Esophagus (tissue), 2 donors: Measurements from ENCODE around the gene TMTC1. TPM values are rescaled to one million over a fixed set of nuclear protein-coding genes. Genes with fewer than 3 reads are reported as not detected.
A peak's percentile ranks its signal among the peaks of the same experiment; 100 is the strongest.

ENCODE experiments used
- H3K27ac ChIP-seq, 2 donors: one replicate each; pipeline ENCODE4 v1.5.1; 2013; ENCODE audit warnings: low read depth in 2 of 2, mild to moderate bottlenecking in 2 of 2, inconsistent platforms in 1 of 2, low read length in 1 of 2, moderate library complexity in 1 of 2
- H3K27me3 ChIP-seq, 2 donors: one replicate each; pipeline ENCODE4 v1.6.1; 2013; ENCODE audit warnings: low read length in 2 of 2, control low read depth in 1 of 2, mild to moderate bottlenecking in 1 of 2; ENCODE audit not compliant: insufficient read depth in 2 of 2, control insufficient read depth in 1 of 2
- H3K36me3 ChIP-seq, 2 donors: one replicate each; pipeline ENCODE4 v1.6.1; 2013; ENCODE audit warnings: low read length in 1 of 2; ENCODE audit not compliant: control insufficient read depth in 2 of 2, insufficient read depth in 2 of 2
- H3K4me1 ChIP-seq, 2 donors: one replicate each; pipeline ENCODE4 v1.6.1; 2013; ENCODE audit warnings: low read length in 1 of 2; ENCODE audit not compliant: control insufficient read depth in 2 of 2, insufficient read depth in 2 of 2
- H3K4me3 ChIP-seq, 2 donors: one replicate each; pipeline ENCODE4 v1.5.1; 2013; ENCODE audit warnings: low read length in 2 of 2, mild to moderate bottlenecking in 2 of 2, low read depth in 1 of 2, moderate library complexity in 1 of 2
- H3K9me3 ChIP-seq, 2 donors: one replicate each; pipeline ENCODE4 v1.6.1; 2013; ENCODE audit warnings: mild to moderate bottlenecking in 2 of 2, low read depth in 1 of 2, low read length in 1 of 2, moderate library complexity in 1 of 2; ENCODE audit not compliant: control insufficient read depth in 2 of 2, insufficient read depth in 1 of 2
- WGBS, 2 donors: extraction: QIAGEN DNeasy Blood & Tissue Kit; methylation state at CpG; one replicate each; pipeline ENCODE4 v1.1.7; 2013; 5-methylcytosine and 5-hydroxymethylcytosine counted together
- polyA plus RNA-seq, 2 donors: library from polyadenylated mRNA; stranded (reverse); fragments of 200-250 nt; gene quantifications; one replicate each; pipeline ENCODE4 v1.2.3, GENCODE V29; 2013
- donor health status: healthy with polysubstance abuse.
- donor health status: Bipolar disorder and iron deficiency.

Gene TMTC1
- polyA plus RNA-seq, 2 donors = 1.3 to 1.6 TPM

GRCh38 chr12:29797565-29798355 lies 14.0 kb upstream of the TMTC1 start:
- H3K27ac ChIP-seq = peak overlapping the region in 1 of 2 donors; percentile 42
- no peak overlapping the region for H3K4me3 ChIP-seq
- H3K9me3 ChIP-seq = peaks cover 0 to 7% of the 10 kb centered on the region in 2 donors
- H3K4me1 ChIP-seq = peaks cover 0 to 2% of the 10 kb centered on the region in 2 donors
- H3K36me3 ChIP-seq = no peaks in the 10 kb centered on the region
- H3K27me3 ChIP-seq = no peaks in the 10 kb centered on the region
- WGBS, 2 donors = 49 to 73% methylated on average over 2 of the region's 2 CpGs

GRCh38 chr12:29796823-29797263 lies 13.1 kb upstream of the TMTC1 start:
- Histone ChIP-seq H3K36me3 (no peaks in the 10 kb centered on the region), H3K9me3 (peaks cover 0 to 16% of the 10 kb centered on the region in 2 donors), H3K27me3 (no peaks in the 10 kb centered on the region), H3K4me3 (no peak overlapping the region), H3K4me1 (peaks cover 0 to 3% of the 10 kb centered on the region in 2 donors), H3K27ac (no peak overlapping the region)
- 20 to 25% methylated on average over 6 of the region's 6 CpGs for WGBS, 2 donors

GRCh38 chr12:29795715-29796114 lies 12.0 kb upstream of the TMTC1 start:
- H3K27me3 ChIP-seq = no peaks in the 10 kb centered on the region
- peaks cover 0 to 16% of the 10 kb centered on the region in 2 donors for H3K9me3 ChIP-seq
- no peak overlapping the region for H3K27ac ChIP-seq
- H3K36me3 ChIP-seq = no peaks in the 10 kb centered on the region
- peaks cover 0 to 3% of the 10 kb centered on the region in 2 donors for H3K4me1 ChIP-seq
- WGBS, 2 donors = 76 to 80% methylated on average over 3 of the region's 3 CpGs
- no peak overlapping the region for H3K4me3 ChIP-seq

GRCh38 chr12:29794862-29795261 lies 11.1 kb upstream of the TMTC1 start:
- Histone ChIP-seq H3K27ac (no peak overlapping the region), H3K36me3 (no peaks in the 10 kb centered on the region), H3K27me3 (no peaks in the 10 kb centered on the region), H3K9me3 (peaks cover 0 to 16% of the 10 kb centered on the region in 2 donors), H3K4me1 (peaks cover 0 to 3% of the 10 kb centered on the region in 2 donors), H3K4me3 (no peak overlapping the region)

- Histone ChIP-seq H3K27ac (no peak overlapping the region), H3K4me3 (no peak overlapping the region), H3K4me1 (peaks cover 0 to 3% of the 10 kb centered on the region in 2 donors), H3K9me3 (peaks cover 0 to 16% of the 10 kb centered on the region in 2 donors), H3K27me3 (no peaks in the 10 kb centered on the region), H3K36me3 (no peaks in the 10 kb centered on the region)
- WGBS, 2 donors = 93 to 95% methylated on average over 8 of the region's 8 CpGs
These were observed 9.1 kb upstream of the TMTC1 start for GRCh38 chr12:29792853-29793252.

- Histone ChIP-seq H3K4me1 (peaks cover 0 to 3% of the 10 kb centered on the region in 2 donors), H3K4me3 (no peak overlapping the region), H3K27me3 (no peaks in the 10 kb centered on the region), H3K27ac (no peak overlapping the region), H3K9me3 (peaks cover 0 to 16% of the 10 kb centered on the region in 2 donors), H3K36me3 (no peaks in the 10 kb centered on the region)
- WGBS, 2 donors = 91 to 95% methylated on average over 10 of the region's 10 CpGs
These were observed 8.4 kb upstream of the TMTC1 start for GRCh38 chr12:29792132-29792531.

- Histone ChIP-seq H3K36me3 (no peaks in the 10 kb centered on the region), H3K27ac (peak overlapping the region; percentile 66 to 80), H3K27me3 (no peaks in the 10 kb centered on the region), H3K4me1 (peaks cover 0 to 2% of the 10 kb centered on the region in 2 donors), H3K4me3 (peak overlapping the region; percentile 66 to 71), H3K9me3 (no peaks in the 10 kb centered on the region)
- 1% methylated on average over 66 to 82 of the region's 82 CpGs for WGBS, 2 donors
These were observed 620 bp downstream of the TMTC1 start for GRCh38 chr12:29782871-29783772.

GRCh38 chr12:29782285-29782870 lies 1.4 kb downstream of the TMTC1 start:
- Histone ChIP-seq H3K4me1 (peaks cover 0 to 2% of the 10 kb centered on the region in 2 donors), H3K9me3 (no peaks in the 10 kb centered on the region), H3K27ac (peak overlapping the region; percentile 66 to 80), H3K36me3 (no peaks in the 10 kb centered on the region), H3K27me3 (no peaks in the 10 kb centered on the region), H3K4me3 (peak overlapping the region; percentile 66 to 71)
- 4 to 6% methylated on average over 16 of the region's 16 CpGs for WGBS, 2 donors

- Histone ChIP-seq H3K36me3 (no peaks in the 10 kb centered on the region), H3K27ac (no peak overlapping the region), H3K27me3 (no peaks in the 10 kb centered on the region), H3K4me1 (peaks cover 0 to 2% of the 10 kb centered on the region in 2 donors), H3K9me3 (no peaks in the 10 kb centered on the region), H3K4me3 (peak overlapping the region in 1 of 2 donors; percentile 71)
- WGBS, 2 donors = 29 to 36% methylated on average over 2 of the region's 2 CpGs
These were observed 2.0 kb downstream of the TMTC1 start for GRCh38 chr12:29781705-29782266.
